Measurements from ENCODE around the gene ADRA2B.

GRCh38 chr2:96098900-96099590 lies 17.3 kb downstream of the ADRA2B start:
- TF ChIP-seq POLR2A (IDR thresholded peaks at IDR 0.05) = no peak
- TF ChIP-seq CTCF (IDR thresholded peaks at IDR 0.05) = no peak
